ENCODE data around the gene PPARA. TPM values are rescaled to one million over a fixed set of nuclear protein-coding genes. Genes with fewer than 3 reads are reported as not detected.

PPARA gene
- total RNA-seq, 2 experiments from 2014 or later = 3.3 to 10.5 TPM

- H3K4me3 ChIP-seq (ENCODE audit: low read depth, low read length, poor library complexity, severe bottlenecking) = no peak overlapping the region
- no peak for DNase-seq (ENCODE audit: low spot score)
- no peak overlapping the region for H3K27ac ChIP-seq (ENCODE audit: low read depth, low read length, poor library complexity, severe bottlenecking)
- no peaks in the 10 kb centered on the region for H3K79me2 ChIP-seq (ENCODE audit: insufficient read depth, low read depth, low read length)
- no peak overlapping the region for H2AFZ ChIP-seq (ENCODE audit: low read length)
- no TSS peak for BruUV-seq (replicated peaks)
- no peak overlapping the region for H3K4me2 ChIP-seq (ENCODE audit: low read length)
- H3K9me3 ChIP-seq (ENCODE audit: low read length) = no peaks in the 10 kb centered on the region
- intact Hi-C loops (cut with micrococcal nuclease; ENCODE audit: unreplicated experiment) = no loop called here
- H4K20me1 ChIP-seq (ENCODE audit: insufficient read depth, low read length) = no peaks in the 10 kb centered on the region
- TF ChIP-seq, protein P1, sequence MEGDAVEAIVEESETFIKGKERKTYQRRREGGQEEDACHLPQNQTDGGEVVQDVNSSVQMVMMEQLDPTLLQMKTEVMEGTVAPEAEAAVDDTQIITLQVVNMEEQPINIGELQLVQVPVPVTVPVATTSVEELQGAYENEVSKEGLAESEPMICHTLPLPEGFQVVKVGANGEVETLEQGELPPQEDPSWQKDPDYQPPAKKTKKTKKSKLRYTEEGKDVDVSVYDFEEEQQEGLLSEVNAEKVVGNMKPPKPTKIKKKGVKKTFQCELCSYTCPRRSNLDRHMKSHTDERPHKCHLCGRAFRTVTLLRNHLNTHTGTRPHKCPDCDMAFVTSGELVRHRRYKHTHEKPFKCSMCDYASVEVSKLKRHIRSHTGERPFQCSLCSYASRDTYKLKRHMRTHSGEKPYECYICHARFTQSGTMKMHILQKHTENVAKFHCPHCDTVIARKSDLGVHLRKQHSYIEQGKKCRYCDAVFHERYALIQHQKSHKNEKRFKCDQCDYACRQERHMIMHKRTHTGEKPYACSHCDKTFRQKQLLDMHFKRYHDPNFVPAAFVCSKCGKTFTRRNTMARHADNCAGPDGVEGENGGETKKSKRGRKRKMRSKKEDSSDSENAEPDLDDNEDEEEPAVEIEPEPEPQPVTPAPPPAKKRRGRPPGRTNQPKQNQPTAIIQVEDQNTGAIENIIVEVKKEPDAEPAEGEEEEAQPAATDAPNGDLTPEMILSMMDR (conservative IDR thresholded peaks at IDR 0.05; ENCODE audit: low read length) = no peak
- ChIA-PET CTCF (ENCODE audit: unreplicated experiment) (no interaction called here), POLR2A (no interaction called here)
- H3K36me3 ChIP-seq (ENCODE audit: insufficient read depth, low read length) = no peaks in the 10 kb centered on the region
- no peaks in the 10 kb centered on the region for H3K4me1 ChIP-seq (ENCODE audit: insufficient read depth, low read length, poor library complexity, severe bottlenecking)
- no peaks in the 10 kb centered on the region for H3K9me2 ChIP-seq (ENCODE audit: insufficient read depth, low read length)
These were observed 73.9 kb downstream of the PPARA start for GRCh38 chr22:46224044-46224897.

DNA sequence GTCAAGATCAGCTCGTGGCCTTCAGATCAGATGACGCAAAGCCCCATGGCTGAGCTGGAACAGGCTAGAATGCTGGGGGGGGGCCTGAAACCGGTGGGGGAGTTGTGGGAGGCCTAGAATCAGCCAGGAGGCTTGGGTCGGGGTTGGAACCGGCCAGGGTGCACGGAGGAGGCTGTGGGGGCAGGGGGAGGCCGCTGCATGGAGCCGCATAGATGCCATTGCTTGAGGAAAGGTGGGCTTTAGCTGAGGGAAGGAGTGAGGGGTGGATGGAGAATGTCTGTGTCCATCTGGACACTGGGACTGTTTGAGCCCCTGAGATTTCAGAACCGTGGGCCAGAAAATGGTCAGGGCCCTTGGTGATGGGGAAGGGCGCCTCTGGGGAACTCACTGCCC, 74.6 kb downstream of the PPARA start:
- no peaks in the 10 kb centered on the region for H4K20me1 ChIP-seq (ENCODE audit: insufficient read depth, low read length)
- no TSS peak for BruUV-seq (replicated peaks)
- no peaks in the 10 kb centered on the region for H3K9me2 ChIP-seq (ENCODE audit: insufficient read depth, low read length)
- H3K79me2 ChIP-seq (ENCODE audit: insufficient read depth, low read depth, low read length) = no peaks in the 10 kb centered on the region
- no peak overlapping the region for H2AFZ ChIP-seq (ENCODE audit: low read length)
- no peaks in the 10 kb centered on the region for H3K36me3 ChIP-seq (ENCODE audit: insufficient read depth, low read length)
- POLR2A ChIA-PET = no interaction called here
- H3K4me1 ChIP-seq (ENCODE audit: insufficient read depth, low read length, poor library complexity, severe bottlenecking) = no peaks in the 10 kb centered on the region
- H3K4me2 ChIP-seq (ENCODE audit: low read length) = no peak overlapping the region
- CTCF ChIA-PET (ENCODE audit: unreplicated experiment) = no interaction called here
- no peak overlapping the region for H3K27ac ChIP-seq (ENCODE audit: low read depth, low read length, poor library complexity, severe bottlenecking)
- H3K4me3 ChIP-seq (ENCODE audit: low read depth, low read length, poor library complexity, severe bottlenecking) = no peak overlapping the region
- intact Hi-C loops (cut with micrococcal nuclease; ENCODE audit: unreplicated experiment) = no loop called here
- DNase-seq (ENCODE audit: low spot score) = no peak
- no peak for TF ChIP-seq EZH2phosphoT487 (IDR thresholded peaks at IDR 0.05; ENCODE audit: borderline replicate concordance, low read depth, low read length)
- TF ChIP-seq, protein P1 (conservative IDR thresholded peaks at IDR 0.05; ENCODE audit: low read length) = no peak
- H3K9me3 ChIP-seq (ENCODE audit: low read length) = no peaks in the 10 kb centered on the region

DNA sequence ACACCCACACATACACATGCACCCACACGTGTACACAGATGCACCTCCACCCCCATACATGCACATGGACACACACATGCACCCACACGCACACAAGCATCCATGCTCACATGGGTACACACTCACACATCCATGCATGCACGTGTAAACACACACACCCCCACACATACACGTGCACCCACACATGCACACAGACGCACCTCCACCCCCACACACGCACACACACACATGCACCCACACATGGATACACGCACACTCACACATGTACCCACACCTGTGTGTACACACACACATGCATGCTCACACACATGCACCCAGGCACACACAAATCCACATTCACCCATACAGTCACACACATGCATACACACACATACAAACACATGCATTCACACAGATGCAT, 75.3 kb downstream of the PPARA start:
- intact Hi-C loops (cut with micrococcal nuclease; ENCODE audit: unreplicated experiment) = no loop called here
- Histone ChIP-seq H3K27ac (ENCODE audit: low read depth, low read length, poor library complexity, severe bottlenecking) (no peak overlapping the region), H2AFZ (ENCODE audit: low read length) (no peak overlapping the region), H3K4me2 (ENCODE audit: low read length) (no peak overlapping the region), H3K9me3 (ENCODE audit: low read length) (no peaks in the 10 kb centered on the region), H3K4me3 (ENCODE audit: low read depth, low read length, poor library complexity, severe bottlenecking) (no peak overlapping the region), H3K4me1 (ENCODE audit: insufficient read depth, low read length, poor library complexity, severe bottlenecking) (no peaks in the 10 kb centered on the region), H3K79me2 (ENCODE audit: insufficient read depth, low read depth, low read length) (no peaks in the 10 kb centered on the region), H4K20me1 (ENCODE audit: insufficient read depth, low read length) (no peaks in the 10 kb centered on the region), H3K36me3 (ENCODE audit: insufficient read depth, low read length) (no peaks in the 10 kb centered on the region), H3K9me2 (ENCODE audit: insufficient read depth, low read length) (no peaks in the 10 kb centered on the region)
- no peak for TF ChIP-seq EZH2phosphoT487 (IDR thresholded peaks at IDR 0.05; ENCODE audit: borderline replicate concordance, low read depth, low read length)
- TF ChIP-seq, protein P1 (conservative IDR thresholded peaks at IDR 0.05; ENCODE audit: low read length) = no peak
- DNase-seq (ENCODE audit: low spot score) = no peak
- ChIA-PET POLR2A (no interaction called here), CTCF (ENCODE audit: unreplicated experiment) (no interaction called here)
- no TSS peak for BruUV-seq (replicated peaks)
